Measurements from ENCODE around the gene FHL3.

The FHL3 gene

GRCh38 chr1:38012363-38013226 is 7.3 kb upstream of the FHL3 start, which contains the start of gene UTP11:
Gene UTP11 (plus strand): TSS chr1:38012734. CDS start chr1:38012803, 69 bp downstream.
- DNase-seq, result peak; percentile 100

DNA sequence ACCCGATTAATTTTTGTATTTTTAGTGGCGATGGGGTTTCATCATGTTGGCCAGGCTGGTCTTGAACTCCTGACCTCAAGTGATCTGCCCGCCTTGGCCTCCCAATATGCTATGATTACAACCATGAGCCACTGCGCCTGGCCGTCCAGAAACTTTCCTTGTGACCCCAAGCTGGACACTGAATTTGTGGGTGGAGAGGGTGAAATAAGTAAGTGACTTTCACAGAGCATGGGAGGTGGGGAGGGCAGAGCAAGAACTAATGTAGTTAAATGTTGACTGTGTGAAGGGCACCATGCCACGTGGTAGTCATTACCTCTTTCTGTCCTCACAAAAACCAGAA is 4.5 kb upstream of the FHL3 start:
- DNase-seq, result no peak

- DNase-seq, result no peak
Measured at GRCh38 chr1:38009088-38009840, 4.0 kb upstream of the FHL3 start.

DNA sequence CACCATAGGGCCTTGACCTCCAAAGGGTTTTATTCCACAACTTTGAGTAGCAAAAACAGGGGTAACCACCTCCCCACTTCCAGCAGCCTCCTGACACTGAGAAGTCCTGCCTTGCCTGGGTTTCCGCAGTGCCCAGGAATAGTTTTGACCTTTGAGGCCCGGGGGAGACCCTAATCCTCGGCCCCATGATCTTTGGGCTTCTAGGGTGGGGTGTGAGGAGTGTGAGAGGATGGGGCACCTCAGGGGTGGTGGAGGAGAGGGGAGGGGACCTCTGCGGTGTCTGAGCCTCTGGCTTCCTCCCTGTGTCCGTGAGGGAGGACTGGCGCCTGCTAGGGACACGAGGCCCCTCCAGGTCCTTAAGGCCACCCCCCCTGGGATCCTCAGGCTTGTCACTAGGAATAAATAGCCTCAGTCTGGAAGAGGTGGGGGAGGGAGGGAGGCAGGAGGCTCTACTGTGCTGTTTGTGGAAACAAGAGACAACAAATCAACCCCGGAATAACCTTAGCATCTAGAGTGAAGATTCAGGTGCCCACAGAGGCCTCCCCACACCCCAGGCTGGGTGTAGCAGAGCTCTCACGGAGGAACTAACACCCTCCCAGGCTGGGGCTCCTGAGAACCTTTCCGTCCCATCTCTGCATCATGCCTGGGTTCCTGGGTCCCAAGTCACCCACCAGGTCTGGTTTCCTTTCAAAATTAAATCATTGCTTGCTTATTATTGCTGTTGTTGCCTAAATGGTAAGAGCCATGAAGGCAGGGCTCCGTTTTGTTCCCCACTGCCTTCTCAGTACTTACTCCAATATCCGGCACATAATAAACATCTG is 904 bp upstream of the FHL3 start:
- no peak for DNase-seq

DNA sequence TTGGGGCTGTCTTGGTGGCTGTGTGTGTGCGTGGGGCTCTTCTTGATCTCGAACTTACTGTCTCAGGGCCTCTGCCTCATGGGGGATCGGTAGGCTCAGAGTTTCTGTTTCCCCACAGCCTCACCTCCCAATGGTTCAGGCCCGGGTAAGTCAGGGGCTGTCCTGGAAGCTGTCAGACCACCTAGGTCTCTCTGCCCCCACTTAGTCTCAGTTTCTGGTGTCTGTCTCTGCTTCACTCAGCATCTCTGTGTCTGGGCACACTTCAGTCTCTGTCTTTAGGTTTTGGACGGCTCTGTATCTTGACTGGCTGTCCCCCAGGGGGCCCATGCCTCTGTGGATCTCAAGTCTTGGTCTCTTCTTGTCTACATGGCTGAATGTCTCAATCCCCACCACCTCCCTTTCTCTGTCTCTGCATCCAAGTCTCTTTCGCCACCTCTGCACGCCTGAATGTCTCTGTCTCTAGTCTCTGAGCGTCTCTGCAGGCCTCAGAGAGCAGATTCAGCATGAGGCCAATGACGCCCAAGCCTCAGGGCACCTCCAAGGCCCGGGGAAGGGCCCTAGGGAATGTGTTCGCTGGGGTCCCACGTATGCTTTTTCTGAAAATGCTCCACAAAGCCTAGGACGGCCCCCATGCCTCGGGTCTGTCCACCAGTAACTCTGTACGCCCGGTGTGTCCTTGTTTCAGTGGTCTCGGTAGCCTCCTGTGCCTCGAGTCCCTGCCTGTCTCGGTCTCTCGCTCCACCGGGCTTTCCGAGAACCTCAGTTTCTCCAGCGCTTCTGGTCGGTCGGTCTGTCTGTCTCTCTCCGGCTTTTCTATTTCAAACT is 818 bp downstream of the FHL3 start:
- DNase-seq, result no peak

DNA sequence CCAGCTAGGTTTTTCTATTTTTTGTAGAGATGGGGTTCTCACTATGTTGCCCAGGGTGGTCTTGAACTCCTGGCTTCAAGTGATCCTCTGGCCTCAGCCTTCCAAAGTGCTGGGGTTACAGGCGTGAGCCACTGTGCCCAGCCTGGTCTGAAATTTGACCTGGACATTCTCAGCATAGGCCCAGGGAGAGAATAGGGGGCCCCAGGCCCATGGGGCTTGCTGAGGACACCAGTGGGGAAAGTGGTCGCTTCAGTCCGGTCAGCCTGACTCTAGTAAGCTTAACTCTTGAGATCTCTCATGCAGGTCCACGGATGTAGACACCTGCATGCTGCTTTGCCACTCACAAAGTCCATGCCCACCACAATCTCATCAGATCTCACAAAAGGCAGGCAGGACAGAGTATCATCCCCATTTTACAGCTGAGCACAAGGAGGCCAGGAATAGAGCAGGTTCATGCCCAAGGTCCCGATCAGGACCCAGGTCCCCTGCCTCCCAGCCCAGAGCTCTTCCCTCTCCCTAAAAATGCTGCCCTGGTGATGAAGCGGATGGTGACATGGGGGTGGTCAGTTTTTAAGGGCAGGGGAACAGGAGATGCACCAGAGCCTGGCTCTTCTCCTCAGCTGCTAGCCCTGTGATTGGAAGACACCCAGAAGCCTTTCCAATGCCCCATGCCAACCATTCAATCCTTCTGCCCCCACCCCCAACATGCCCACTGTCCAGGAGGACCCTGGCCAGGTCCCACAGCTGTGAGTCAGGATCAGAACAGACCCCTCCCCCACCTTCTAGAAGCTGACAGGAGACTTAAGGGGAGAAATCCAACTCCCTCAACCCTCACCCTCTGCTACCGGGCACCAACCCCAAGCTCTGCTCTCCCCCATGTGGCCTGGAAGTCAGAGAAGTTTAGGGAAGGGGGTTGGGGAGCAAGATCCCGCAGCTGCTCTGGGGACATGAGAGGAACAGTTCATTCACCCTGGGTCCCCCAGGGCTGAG is 1.8 kb downstream of the FHL3 start:
- no peak for DNase-seq

DNA sequence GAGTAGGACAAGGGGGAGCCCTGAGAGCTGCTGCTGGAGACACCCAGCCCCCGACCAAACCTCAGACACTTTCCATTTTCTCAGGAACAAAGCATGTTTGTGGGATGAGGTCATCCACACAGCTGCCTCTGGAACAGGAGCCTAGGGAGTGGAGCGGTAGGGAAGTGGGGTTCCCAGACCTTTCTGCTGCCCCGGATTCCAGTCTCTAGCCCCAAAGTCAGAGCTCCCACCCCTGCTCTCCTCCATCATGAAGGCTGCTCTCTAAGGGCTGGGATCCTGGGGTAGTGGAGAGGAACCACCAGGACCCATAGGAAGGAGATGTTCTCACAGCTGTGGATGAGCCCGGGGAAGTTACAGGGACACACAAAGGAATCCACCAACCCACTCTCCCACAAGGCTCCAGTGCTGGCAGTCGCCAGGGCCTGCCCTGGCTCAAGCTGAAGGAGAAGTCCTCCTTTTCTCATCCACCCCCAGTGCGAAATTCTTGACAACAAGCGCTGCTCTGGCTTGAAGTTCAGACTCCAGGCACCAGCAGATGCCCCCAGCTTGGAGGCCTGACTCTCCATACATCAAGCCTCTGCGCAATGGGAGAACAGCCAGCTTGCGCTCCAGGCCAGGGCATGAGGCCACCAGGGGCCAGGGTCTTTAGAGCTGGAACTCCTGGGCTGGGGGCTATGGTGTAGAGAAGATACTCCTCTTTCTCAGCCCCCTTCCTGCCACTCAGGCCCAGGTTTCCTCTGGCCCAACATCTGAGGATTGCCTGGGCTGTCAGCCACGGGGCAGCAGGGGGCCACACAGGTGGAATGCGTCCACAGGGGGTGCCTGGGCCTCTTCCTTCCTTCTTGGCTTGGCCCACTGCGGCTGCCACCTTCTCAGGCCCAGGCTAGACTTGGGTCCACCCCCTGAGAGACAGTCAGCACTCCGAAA is 4.5 kb downstream of the FHL3 start:
- no peak for DNase-seq

- DNase-seq, result no peak
Measured at GRCh38 chr1:38000233-38000528, 5.1 kb downstream of the FHL3 start.

DNA sequence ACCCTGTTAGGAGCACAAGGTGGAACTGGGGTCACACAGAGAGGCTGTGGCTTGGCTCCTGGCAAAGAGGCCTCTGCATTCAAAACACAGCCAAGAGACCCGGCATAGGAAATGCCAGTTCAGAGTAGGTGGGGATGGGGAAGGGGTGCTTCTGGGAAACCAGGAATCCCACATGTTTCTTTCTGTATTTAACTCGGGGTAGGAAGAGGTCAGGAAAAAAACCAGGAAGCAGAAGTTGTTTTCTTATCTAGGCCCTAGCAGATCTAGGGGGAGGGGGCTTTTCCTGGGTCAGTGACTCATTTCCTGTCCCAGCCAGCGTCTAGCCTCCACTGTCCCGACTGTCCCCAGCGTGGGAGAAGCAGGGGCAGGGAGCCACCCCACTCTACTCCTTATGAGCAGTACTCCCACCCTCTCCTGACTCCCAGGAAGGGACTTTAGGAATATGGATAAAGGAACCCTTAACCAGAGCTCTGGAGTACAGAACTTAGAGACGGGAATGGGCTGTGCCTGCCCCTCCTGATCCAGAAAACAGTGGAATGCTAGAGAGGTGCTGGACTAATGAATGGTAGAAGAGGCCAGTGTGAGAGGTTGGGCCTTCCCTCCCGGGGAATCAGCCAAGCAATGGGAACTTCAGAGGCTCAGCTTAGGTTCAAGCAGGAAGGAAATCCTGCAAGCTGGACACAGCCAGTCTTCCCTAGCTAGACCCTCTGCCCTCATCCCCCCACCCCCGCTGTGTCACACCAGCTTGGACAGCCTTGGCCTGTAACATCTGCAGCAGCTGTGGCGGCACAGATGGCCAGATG is 5.7 kb downstream of the FHL3 start:
- no peak for DNase-seq

DNA sequence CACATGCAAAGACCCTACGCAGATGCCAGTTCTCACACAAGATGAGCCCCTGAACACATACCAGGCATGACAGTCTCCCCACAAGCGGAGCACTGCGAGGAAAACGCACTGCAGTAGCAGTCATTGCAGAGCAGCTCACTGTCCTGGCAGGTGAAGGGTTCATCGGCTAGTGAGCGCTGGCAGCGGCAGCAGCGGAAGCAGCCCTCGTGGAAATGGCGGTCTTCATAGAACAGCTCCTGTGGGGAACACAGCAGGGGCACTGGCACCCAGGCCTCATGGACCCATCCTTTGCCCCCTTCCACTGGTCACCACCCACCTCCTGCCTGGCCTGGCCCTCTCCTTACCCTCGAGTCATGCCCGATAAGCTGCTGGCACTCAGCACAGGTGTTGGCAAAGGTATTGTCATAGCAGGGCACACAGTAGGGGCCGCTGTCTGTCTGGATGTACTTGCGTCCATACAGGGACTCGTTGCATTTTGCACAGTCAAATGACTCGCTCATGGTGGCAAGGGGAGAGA is 6.3 kb downstream of the FHL3 start:
- no peak for DNase-seq

DNA sequence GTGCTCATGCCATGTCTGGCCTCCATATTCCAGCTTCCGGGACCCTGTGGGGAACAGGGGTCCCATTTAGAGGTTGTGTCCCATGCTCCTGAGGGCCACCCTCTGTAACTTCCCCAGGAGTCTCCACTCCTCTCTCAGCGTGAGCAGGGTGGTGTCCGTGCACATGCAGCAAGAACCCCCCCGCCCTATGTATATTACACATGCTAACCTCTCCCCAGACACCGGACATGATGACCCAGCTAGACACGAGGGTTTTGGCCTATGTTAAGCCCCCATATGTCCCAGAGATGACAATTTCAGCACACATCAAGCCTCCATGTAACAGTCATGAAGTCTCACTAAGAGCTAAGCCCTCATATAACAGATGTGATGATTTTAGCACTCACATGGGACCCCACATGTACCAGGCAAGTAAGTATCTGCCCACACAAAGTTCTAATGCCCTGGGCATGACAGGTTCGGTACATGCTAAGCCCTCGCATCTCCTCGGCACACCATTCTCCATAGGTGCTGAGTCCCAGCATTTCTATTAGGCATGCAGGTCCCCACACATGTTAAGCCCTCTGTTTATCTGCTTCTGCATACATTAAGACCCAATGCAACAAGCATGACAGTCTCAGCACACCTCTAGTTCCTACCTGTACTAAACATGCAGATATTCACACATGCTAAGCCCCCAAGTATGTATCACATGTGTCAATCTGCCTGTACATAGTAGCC is 7.1 kb downstream of the FHL3 start:
- no peak for DNase-seq

- DNase-seq, result no peak
Measured at GRCh38 chr1:37997256-37998088, 7.8 kb downstream of the FHL3 start.

DNA sequence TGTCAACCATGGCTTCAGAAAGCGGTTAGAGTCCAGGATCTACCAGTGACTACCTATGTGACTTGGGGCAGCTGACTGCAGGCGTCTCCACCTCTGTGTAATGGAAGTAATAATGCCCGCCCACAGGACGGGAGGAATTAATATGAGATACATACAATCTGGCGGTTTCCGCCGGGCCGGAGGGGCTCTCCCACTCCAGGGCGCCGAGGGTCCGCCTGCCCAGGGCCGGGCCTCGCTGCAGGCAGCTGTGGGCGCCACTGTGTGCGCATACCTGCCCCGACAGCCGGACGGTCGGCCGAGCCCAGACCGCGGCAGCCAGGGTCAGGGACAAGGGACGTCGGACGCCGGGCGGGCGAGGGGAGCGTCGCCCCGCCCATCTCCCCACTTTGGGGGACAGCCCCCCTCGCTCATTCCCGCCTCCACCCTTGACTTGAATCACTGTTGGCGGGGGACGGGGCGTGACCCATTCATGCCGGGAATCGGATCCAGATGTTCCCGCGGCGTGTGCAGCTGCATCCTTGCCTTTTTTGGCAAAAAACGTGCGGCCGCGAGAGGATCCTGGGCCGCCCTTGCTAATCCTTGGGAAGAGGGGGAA is 9.5 kb downstream of the FHL3 start:
- DNase-seq, result peak; percentile 66

DNA sequence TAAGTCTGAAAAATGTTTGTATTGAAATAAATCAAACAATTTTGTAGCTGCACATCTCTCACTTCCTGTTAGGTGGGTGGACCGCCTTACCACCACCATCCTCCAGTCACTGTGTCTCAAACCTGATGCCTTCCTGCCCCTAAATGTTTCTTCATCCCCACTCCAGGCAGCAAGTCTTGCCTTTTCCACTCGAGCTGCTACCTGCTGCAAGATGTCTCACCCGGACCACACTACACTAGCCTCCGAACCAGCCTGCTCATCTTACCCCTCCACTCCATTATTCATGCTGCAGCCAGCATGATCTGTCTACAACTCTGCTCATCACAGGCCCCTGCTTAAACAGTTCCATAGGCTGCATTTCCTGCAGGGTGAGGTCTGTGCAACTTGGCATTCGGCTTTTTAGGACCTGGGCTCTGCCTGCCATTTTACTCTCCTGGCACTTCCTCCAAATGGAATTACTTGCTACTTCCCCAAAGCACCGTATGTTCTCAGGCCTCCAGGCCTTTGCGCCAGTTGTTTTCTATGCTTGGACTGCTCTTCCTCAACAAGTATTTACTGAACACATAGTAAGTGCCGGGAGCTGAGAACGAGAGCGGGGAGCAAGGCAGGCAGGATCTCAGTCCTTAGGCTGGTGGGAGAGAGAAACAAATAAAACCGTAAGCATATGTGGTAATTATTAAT is 10.3 kb downstream of the FHL3 start:
- no peak for DNase-seq

- no peak for DNase-seq
Measured at GRCh38 chr1:37989361-37989930, 15.9 kb downstream of the FHL3 start.

- no peak for DNase-seq
Measured at GRCh38 chr1:37987679-37988078, 17.6 kb downstream of the FHL3 start.

Measured in NCI-H526 treated with DMSO at 0.1 percent for 48 hours (cell line).